Activated naive CD8-positive, alpha-beta T cell (primary cell): ENCODE results near the gene CISTR.
"Not testable (repeated sequence)": the region's sequence is repeated elsewhere in the genome, so short reads cannot be mapped to it uniquely, and the experiment has no call there.

Experiments
- H3K27ac Mint-ChIP-seq: one replicate; pipeline ENCODE4 v1.8.0; 2021; ENCODE audit warnings: mixed read lengths
- H3K27me3 Mint-ChIP-seq: one replicate; pipeline ENCODE4 v1.8.0; 2021; ENCODE audit warnings: mixed read lengths
- H3K36me3 Mint-ChIP-seq: one replicate; pipeline ENCODE4 v1.8.0; 2021; ENCODE audit warnings: mixed read lengths
- H3K4me1 Mint-ChIP-seq: one replicate; pipeline ENCODE4 v1.8.0; 2021; ENCODE audit warnings: low read depth, mixed read lengths
- H3K4me3 Mint-ChIP-seq: one replicate; pipeline ENCODE4 v1.8.0; 2021; ENCODE audit warnings: mild to moderate bottlenecking, mixed read lengths
- H3K9me3 Mint-ChIP-seq: one replicate; pipeline ENCODE4 v1.8.0; 2021; ENCODE audit warnings: low read depth, mixed read lengths

Gene CISTR

GRCh38 chr12:53726946-53727309 lies 24.9 kb downstream of the CISTR start:
- Mint-ChIP-seq H3K9me3 (no peaks in the 10 kb centered on the region), H3K4me3 (peak overlapping the region; percentile 98), H3K4me1 (peaks cover 21% of the 10 kb centered on the region), H3K36me3 (no peaks in the 10 kb centered on the region), H3K27ac (peak overlapping the region; percentile 95), H3K27me3 (no peaks in the 10 kb centered on the region)

DNA sequence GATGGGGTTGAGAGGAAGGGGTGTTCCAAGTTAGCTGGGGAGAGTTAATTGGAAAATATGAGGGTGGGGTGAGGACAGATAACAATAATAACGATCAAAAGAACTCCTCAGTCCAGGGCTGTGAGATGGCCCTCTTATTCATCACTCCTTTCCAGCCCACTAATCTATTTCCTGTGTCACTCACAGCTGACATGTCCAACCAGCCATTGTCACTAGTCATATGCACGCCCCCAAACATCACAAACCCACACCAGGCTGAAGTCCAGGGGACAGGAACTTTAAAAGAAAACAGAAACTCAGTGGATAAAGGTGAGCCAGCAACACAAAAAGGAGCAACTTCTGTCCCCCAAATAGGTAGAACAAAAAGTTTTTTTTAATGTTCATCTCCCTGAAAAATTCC lies 25.4 kb downstream of the CISTR start:
- peak overlapping the region; percentile 98 for H3K4me3 Mint-ChIP-seq
- H3K4me1 Mint-ChIP-seq, result peaks cover 21% of the 10 kb centered on the region
- peaks cover 3% of the 10 kb centered on the region for H3K36me3 Mint-ChIP-seq

DNA sequence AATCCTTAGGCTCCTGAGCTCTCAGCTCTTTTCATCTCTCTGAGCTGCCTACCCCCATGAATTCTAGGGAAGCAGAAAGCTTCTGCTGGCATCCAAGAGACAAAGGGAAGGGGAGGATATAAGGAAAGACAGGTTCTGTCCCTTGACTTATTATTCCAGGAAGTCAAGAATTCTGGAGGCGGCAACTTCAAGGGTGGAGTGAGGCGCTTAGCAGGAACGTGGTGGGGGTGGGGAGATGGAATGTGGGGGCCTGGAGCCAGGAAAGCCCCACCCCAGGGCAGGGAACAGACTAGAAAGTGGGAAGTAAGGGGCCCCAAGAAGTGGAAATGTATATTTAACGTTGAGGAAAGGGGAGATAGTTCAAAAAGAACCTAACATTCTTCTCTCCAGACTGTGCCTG lies 26.0 kb downstream of the CISTR start:
- H3K36me3 Mint-ChIP-seq, result peaks cover 3% of the 10 kb centered on the region
- H3K4me3 Mint-ChIP-seq, result peak overlapping the region; percentile 98
- no peaks in the 10 kb centered on the region for H3K9me3 Mint-ChIP-seq
- H3K4me1 Mint-ChIP-seq, result peaks cover 21% of the 10 kb centered on the region
- H3K27me3 Mint-ChIP-seq, result no peaks in the 10 kb centered on the region
- H3K27ac Mint-ChIP-seq, result no peak overlapping the region

More for the DNA sequence above, 25.4 kb downstream of the CISTR start:
- no peaks in the 10 kb centered on the region for H3K9me3 Mint-ChIP-seq
- peak overlapping the region; percentile 5 for H3K27ac Mint-ChIP-seq
- H3K27me3 Mint-ChIP-seq, result no peaks in the 10 kb centered on the region

GRCh38 chr12:53722450-53723041 lies 29.2 kb downstream of the CISTR start:
- Mint-ChIP-seq H3K27ac (no peak overlapping the region), H3K36me3 (peaks cover 5% of the 10 kb centered on the region), H3K27me3 (no peaks in the 10 kb centered on the region), H3K9me3 (no peaks in the 10 kb centered on the region), H3K4me1 (peaks cover 16% of the 10 kb centered on the region), H3K4me3 (no peak overlapping the region)

DNA sequence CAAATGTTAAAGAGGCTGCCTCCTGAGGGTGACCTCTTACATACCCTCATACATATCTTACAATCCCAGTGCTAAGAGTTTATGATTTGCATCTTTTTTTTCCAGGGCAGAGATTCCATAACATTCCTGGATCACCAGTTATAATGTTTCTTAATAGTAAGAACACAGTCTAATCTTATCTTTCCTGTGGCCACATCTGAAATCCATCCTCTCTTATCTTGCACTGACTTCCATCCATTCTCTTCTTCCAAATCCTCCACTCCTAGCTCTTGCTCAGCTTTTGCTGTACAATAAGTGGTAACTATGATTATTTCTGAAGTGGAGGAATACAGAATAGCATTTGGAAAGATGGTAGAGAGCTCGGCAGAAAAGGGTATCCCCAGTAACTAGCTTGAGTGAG lies 30.8 kb downstream of the CISTR start:
- Mint-ChIP-seq H3K4me1 (peaks cover 3% of the 10 kb centered on the region), H3K36me3 (peaks cover 13% of the 10 kb centered on the region), H3K9me3 (no peaks in the 10 kb centered on the region), H3K27ac (no peak overlapping the region), H3K4me3 (no peak overlapping the region), H3K27me3 (no peaks in the 10 kb centered on the region)

- peaks cover 2% of the 10 kb centered on the region for H3K4me1 Mint-ChIP-seq
- H3K27ac Mint-ChIP-seq, result no peak overlapping the region
- peaks cover 13% of the 10 kb centered on the region for H3K36me3 Mint-ChIP-seq
- H3K27me3 Mint-ChIP-seq, result no peaks in the 10 kb centered on the region
- H3K9me3 Mint-ChIP-seq, result no peaks in the 10 kb centered on the region
- no peak overlapping the region for H3K4me3 Mint-ChIP-seq
These were observed 32.1 kb downstream of the CISTR start for GRCh38 chr12:53719649-53720048.

GRCh38 chr12:53718567-53718966 lies 33.2 kb downstream of the CISTR start:
- not testable (repeated sequence) for H3K27me3 Mint-ChIP-seq, H3K4me3 Mint-ChIP-seq, H3K9me3 Mint-ChIP-seq, H3K4me1 Mint-ChIP-seq, H3K27ac Mint-ChIP-seq
- peaks cover 13% of the 10 kb centered on the region for H3K36me3 Mint-ChIP-seq

GRCh38 chr12:53717319-53717718 lies 34.5 kb downstream of the CISTR start:
- Mint-ChIP-seq H3K27me3 (no peaks in the 10 kb centered on the region), H3K4me1 (no peaks in the 10 kb centered on the region), H3K36me3 (peaks cover 15% of the 10 kb centered on the region), H3K9me3 (no peaks in the 10 kb centered on the region), H3K27ac (no peak overlapping the region), H3K4me3 (no peak overlapping the region)

GRCh38 chr12:53714004-53714403 lies 37.8 kb downstream of the CISTR start:
- H3K36me3 Mint-ChIP-seq, result peaks cover 10% of the 10 kb centered on the region
- no peaks in the 10 kb centered on the region for H3K4me1 Mint-ChIP-seq
- no peak overlapping the region for H3K27ac Mint-ChIP-seq
- H3K9me3 Mint-ChIP-seq, result no peaks in the 10 kb centered on the region
- H3K4me3 Mint-ChIP-seq, result no peak overlapping the region
- no peaks in the 10 kb centered on the region for H3K27me3 Mint-ChIP-seq

DNA sequence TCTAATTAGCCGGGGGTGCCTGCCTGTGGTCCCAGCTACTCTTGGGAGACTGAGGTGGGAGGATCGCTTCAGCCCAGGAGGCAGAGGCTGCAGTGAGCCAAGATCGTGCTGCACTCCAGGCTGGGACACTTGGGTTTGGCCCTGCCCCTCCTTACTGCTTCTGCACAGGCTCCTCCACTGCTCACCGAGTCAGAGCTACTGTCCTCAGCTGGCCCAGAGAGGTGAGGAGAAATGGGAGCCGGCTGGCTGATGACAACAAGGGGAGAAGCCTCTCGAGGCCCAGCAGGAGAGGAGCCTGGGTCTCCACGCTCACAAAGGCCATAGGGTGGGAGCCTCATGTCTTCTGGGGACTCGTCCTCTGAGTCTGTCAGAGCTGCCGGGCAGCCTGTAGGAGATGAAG lies 38.3 kb downstream of the CISTR start:
- no peaks in the 10 kb centered on the region for H3K27me3 Mint-ChIP-seq
- no peaks in the 10 kb centered on the region for H3K9me3 Mint-ChIP-seq
- no peak overlapping the region for H3K4me3 Mint-ChIP-seq
- peaks cover 10% of the 10 kb centered on the region for H3K36me3 Mint-ChIP-seq
- H3K4me1 Mint-ChIP-seq, result no peaks in the 10 kb centered on the region
- H3K27ac Mint-ChIP-seq, result no peak overlapping the region

GRCh38 chr12:53712059-53712643 lies 39.6 kb downstream of the CISTR start:
- no peak overlapping the region for H3K4me3 Mint-ChIP-seq
- no peak overlapping the region for H3K27ac Mint-ChIP-seq
- no peaks in the 10 kb centered on the region for H3K4me1 Mint-ChIP-seq
- H3K9me3 Mint-ChIP-seq, result no peaks in the 10 kb centered on the region
- peaks cover 10% of the 10 kb centered on the region for H3K36me3 Mint-ChIP-seq
- H3K27me3 Mint-ChIP-seq, result no peaks in the 10 kb centered on the region

- no peak overlapping the region for H3K27ac Mint-ChIP-seq
- no peaks in the 10 kb centered on the region for H3K4me1 Mint-ChIP-seq
- no peaks in the 10 kb centered on the region for H3K9me3 Mint-ChIP-seq
- peaks cover 2% of the 10 kb centered on the region for H3K36me3 Mint-ChIP-seq
- no peak overlapping the region for H3K4me3 Mint-ChIP-seq
- H3K27me3 Mint-ChIP-seq, result peaks cover 8% of the 10 kb centered on the region
These were observed 41.7 kb downstream of the CISTR start for GRCh38 chr12:53710091-53710490.

DNA sequence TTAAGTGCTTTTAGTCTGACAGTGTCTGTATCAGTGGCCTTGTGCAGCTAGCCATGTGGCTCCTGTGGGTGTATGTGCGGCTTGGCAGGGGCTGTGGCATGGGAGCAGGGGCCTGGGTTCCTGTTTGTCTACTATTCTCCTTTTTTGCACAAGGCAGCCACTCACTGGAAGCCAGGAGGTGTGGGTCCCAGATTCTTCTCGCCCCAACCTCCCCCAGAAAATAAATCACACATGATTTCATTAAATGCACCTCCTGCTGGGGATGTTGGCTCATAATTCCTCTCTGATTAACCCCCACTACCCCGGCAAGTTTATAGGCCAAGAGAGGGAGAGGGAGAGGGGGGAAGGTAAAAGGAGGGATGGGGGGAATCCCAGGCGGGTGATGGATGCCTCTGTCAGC lies 42.1 kb downstream of the CISTR start:
- Mint-ChIP-seq H3K4me3 (no peak overlapping the region), H3K27ac (no peak overlapping the region), H3K4me1 (no peaks in the 10 kb centered on the region), H3K36me3 (peaks cover 2% of the 10 kb centered on the region), H3K9me3 (no peaks in the 10 kb centered on the region), H3K27me3 (peaks cover 9% of the 10 kb centered on the region)

GRCh38 chr12:53706080-53706479 lies 45.7 kb downstream of the CISTR start:
- peaks cover 32% of the 10 kb centered on the region for H3K27me3 Mint-ChIP-seq
- H3K4me3 Mint-ChIP-seq, result no peak overlapping the region
- H3K9me3 Mint-ChIP-seq, result no peaks in the 10 kb centered on the region
- H3K27ac Mint-ChIP-seq, result no peak overlapping the region
- H3K4me1 Mint-ChIP-seq, result no peaks in the 10 kb centered on the region
- no peaks in the 10 kb centered on the region for H3K36me3 Mint-ChIP-seq

DNA sequence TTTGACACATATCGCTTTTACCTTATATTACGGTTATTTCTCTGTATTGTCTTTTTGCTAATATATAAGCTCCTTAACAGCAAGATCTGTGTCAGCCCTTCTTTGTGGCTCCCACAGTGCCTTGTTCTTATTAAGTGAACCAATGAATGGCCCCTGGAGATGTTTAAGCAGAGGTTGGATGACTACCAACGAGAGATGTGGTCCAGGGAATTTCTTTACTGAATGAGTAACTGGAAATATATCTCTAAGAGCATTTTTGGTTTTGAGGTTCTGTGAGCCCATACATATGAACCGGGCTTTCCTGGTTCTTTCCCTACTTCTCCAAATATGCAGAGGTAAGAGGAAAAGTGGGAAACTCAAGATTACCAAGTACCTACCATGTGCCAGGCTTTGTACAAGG lies 48.0 kb downstream of the CISTR start:
- Mint-ChIP-seq H3K27ac (no peak overlapping the region), H3K4me1 (no peaks in the 10 kb centered on the region), H3K9me3 (no peaks in the 10 kb centered on the region), H3K4me3 (no peak overlapping the region), H3K27me3 (peaks cover 40% of the 10 kb centered on the region), H3K36me3 (no peaks in the 10 kb centered on the region)
